Measurements from ENCODE around the gene FAM3D. TPM values are rescaled to one million over a fixed set of nuclear protein-coding genes. Genes with fewer than 3 reads are reported as not detected.

The FAM3D gene
- polyA plus RNA-seq, 3 donors: 1.7 to 2.5 (median 1.9) TPM

DNA sequence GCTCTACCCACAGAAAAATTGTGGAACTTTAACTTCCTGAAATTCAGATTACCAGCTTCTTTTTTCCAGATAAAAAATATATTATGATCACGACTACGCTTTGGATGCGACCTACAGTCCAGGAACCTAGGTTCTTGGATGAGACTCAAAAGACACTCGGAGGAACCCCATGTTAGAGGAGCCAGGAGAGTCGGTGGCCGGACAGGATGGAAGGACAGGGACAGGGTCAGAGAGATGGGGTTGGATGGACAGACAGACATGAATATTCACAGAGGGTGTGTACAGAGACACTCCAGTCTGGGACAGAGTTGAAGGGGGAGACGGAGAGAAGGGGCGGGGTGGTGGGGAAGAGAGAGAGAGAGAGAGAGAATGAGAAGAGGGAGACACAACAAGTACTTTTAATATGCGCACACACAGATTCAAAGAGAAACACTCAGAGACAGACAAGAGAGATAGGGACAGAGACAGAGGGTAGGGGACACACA is 9.5 kb downstream of the FAM3D start:
- no peak for DNase-seq

DNA sequence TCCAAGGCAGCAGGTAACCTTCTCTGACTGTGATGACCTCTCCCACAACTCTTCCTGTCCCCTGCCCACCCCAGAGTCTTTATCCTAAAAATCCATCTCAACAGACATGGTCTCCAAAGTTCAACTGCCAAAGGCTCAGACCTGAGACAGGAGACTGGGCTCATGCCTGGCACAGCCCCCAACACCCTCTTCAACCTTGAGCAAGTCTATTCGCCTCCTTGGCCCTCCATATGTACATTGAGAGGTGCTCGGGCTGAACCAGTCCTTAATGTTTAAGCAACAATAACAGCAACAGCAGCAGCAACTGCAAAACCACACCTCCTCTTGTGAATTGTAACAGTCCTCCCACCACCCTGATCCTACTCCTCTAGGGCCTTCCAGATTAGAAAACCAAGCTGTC is 9.9 kb downstream of the FAM3D start:
- DNase-seq: no peak

GRCh38 chr3:58654466-58654865 is 12.1 kb downstream of the FAM3D start:
- no peak for DNase-seq

- no peak for DNase-seq
These were observed 13.9 kb downstream of the FAM3D start for GRCh38 chr3:58652624-58653023.

- DNase-seq: no peak
These were observed 15.3 kb downstream of the FAM3D start for GRCh38 chr3:58651276-58651675.

DNA sequence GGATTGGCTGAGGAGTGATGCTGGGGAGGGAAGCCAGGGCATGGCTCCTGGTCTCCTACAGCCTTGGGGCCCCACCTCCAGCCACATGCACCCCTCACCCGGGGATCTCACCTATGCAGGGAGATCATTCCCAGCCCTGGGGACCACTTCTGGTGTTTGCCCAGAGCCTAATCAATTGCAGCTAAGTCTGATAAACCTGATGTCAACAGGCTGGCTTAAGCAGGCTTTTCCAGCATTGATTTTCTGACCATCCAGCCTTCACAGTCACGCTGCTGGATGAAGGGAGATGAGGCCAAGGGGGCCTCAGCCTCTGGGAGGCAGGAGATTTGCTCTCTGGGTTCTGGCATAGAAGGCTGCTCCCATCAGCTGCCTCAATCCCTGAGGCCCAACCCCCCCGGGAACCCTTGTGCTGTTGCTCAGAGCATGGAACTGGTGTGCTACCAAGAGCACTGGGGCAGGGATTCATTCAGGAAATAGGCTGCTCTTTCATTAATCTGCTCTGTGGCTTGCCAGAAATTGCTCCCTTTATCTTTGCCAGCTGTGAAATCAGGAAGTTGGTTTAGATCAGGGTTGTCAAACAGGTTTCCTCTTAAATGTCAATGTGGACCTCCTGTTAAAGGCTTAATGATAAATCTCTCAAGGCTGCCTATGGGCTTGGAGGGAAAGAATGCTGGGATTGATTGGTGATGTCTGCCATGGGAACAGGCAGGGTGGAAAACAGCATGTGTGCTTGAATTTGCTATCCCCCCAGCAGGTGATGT is 19.0 kb downstream of the FAM3D start:
- DNase-seq: no peak

DNA sequence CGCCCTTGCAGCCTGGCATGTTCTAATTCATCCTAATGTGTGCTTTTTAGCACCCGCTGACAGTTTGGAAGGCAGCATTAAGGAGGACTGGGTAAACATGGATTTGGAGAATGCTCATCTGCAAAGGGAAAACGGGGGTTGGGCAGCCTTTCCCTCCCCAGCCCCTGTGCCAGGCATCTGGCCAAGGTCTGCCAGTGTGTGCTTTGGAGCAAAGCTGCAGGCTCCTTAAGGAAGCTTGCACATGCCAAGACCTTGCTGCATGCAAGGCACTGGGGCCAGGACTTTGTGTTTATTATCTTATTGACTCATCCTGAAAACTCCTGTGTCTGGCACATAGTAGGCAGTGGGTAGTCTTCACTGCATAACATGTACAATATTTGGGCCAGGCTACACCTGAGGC is 20.1 kb downstream of the FAM3D start:
- no peak for DNase-seq

DNA sequence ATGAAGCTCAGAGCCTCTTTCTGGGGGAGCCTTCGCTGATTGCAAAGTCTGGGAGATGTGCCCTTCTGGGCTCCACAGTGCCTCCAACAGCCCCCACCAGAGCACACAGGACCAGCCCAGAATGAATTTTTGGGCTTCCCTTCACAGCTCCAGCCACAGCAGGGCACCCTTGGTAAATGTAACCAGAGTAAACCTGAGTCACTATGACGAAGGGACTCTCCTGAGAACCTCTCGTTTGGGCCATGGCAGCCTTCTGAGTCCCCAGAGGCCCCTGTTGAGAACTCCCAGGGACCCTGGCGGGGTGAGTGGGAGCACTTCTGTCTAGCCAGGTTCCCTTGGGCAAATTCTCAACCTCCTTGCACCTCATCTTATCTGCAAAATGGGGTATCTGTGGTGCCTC is 20.8 kb downstream of the FAM3D start:
- no peak for DNase-seq

DNA sequence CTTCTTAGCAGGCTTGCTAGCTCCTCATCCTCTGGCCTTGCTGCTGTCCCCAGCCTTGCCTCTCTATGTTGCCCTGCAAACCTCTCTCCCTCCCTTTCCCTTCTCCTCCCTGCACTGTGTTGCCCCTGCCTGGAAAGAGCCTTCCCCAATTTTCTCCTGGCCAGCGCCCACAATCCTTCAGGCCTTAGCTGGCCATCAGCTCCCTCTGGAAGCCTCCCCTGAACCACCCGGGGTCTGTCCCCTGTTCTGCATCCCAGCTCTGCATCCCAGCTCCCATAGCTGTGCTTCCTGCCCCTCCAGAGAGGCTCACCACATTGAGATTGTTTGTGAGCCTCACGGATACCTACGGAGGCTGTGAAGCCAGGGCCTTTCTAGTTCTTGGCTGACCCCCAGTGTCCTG is 23.7 kb downstream of the FAM3D start:
- DNase-seq: no peak

- peak; percentile 71 for DNase-seq
These were observed 25.7 kb downstream of the FAM3D start for GRCh38 chr3:58640700-58641372.

- DNase-seq: no peak
These were observed 26.7 kb downstream of the FAM3D start for GRCh38 chr3:58639842-58640241.

DNA sequence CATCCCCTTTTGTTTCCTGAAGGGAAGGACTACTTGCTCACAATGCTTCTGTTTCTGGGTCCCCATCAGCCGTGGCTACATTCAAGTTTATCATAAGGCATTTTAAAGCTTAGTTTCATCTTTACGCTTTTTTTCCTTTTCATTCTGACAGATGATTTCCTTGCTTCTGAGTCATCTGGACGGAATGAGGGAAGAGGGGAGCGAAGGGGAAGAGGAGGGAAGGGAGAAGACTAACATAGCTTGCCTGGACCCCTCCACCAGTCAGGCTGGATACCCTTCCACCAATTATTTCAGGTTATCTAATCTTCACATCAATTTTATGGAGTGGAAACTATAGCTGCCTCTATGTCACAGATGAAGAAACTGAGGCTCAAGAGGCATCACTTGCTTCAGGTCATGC is 27.6 kb downstream of the FAM3D start:
- no peak for DNase-seq

GRCh38 chr3:58638591-58638990 is 28.0 kb downstream of the FAM3D start:
- no peak for DNase-seq

GRCh38 chr3:58637509-58637908 is 29.1 kb downstream of the FAM3D start:
- DNase-seq: no peak

DNA sequence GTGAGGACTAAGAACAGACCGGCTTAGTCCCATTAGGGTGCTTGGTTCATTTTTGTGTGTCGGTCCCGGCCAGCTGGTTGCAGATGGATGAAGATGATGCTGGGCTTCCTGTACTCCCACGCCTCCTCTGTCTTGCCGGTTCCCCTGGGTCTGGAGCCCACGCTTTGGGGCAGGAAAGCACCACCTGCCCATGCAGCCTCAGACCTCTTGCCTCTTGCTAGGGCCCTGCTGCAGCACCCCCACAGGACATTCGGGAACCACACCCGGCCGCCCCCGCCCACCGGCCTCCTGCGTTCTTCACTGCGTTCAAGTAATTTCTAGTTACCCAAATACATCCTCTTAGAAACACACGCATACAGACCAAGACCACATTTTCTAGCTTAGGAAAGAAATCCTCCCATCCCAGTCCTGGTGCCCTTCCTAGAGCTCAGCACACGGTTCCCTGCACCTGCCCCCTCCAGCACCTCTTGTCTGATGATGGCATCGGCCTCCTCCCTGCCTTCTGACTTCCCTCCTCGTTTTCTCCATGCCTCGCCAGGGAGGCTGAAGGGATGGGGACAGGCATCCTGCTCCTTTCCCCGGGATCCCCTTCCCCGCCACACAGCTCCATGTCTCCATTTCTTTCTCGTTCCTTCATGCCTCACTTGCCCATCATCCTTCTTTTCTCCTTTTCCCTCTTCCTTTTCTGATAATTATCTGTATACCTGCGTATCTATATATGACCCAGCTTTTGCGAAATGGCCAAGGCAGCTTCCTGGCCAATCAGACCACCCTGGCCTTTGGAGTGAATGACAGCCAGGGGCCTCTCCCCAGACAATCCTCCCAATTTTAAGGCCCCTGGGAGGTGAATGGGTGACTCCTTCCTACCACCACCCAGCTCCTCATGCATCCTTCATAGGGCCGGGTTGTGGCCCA is 30.9 kb downstream of the FAM3D start:
- DNase-seq: no peak

DNA sequence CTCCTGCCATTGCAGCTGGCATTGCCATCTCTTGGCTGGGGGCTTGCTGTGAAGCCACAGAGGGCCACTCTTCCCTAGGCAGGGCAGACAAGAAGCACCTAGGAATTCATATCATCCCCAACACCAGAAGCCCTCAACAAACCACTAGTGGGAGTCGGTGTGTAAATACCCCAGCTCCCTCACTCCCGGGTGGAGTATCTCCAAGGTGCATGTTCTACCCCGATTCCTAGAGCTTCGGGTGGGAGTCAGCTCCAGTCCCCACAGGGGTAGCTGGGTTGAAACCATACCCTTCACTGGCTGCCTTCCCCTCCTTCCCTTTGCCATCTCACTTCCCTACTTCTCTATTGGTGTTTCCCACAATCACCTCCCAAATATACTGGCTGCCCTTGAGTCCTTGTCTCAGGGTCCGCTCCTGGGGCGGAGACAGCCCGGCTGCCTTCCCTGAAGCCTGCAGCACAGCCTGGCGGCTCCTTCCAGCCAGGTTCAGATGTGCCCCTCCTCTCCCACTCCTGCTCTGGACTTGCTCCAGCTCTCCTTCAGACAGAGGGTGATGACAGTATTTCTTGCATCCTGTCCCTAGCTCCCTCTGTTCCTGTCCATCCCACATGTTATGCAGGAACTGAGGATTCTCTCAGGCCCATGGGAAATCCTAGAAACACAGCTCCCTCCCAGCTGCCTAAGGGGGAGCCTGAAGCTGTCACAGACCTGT is 33.3 kb downstream of the FAM3D start:
- DNase-seq: no peak

DNA sequence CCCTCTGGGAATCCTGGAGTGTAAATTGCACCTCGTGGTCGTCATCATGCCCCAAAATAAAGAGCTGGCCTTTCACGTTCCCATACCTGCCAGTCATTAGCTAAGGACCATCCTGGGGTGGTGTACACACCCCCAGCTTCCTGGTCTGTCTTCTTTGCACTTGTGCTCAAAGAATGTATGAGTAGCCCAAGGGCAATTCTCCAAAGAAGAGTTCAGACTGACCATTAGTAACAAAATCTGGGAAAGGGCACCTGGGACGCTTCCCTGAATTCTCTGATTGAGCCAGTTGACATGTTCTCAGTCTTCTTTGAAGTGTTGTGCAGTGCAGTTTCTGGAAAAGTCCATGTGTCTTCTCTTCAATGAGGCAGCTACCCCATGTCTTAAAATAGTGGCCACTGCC is 34.8 kb downstream of the FAM3D start:
- no peak for DNase-seq

DNA sequence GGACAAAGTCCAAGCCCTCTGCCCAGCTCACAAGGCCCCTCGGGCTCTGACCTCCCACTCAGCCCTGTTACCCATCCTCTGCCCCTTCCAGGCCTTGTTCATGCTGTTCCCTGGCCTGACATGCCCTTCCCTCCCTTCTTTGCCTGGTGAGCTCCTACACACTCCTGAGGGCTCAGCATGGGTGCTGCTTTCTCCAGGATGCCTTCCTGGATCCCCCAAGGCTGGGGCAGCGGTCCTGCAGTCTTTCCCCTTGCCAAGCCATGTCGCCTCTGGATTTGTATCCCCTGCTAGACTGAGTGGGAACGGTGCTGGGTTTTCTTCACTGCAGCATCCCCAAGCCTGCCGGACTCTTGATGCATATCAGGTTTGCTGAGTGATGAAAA is 35.9 kb downstream of the FAM3D start:
- DNase-seq: no peak

DNA sequence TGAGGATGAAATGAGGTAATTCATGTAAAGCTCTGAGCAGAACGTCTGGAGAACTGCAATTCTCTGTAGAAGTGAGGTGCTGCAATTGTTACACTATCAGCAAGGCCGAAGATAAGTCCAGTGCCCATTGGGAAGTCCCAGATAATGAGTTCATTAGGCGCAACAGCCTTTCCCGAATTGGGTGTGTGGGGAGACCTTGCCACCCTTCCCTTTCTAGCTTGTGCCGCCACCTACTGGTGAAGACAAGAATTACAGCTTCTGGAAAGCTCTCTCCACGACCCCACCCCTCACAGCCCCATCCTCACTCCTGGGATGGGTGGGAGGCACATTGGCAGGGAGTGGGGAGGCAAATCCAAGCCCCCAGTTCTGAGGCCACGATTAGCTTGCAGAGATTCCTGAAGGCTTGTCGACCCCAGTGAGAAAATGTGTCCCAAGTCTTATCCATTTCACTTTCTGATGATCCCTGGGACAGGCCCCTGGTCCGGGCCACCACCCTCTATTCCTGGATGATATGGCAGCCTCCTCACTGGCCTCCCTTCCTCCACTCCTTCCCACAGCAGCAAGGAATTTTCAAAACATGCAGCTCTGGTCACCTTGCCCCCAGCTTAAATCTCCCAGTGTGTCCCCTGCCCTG is 36.4 kb downstream of the FAM3D start:
- no peak for DNase-seq

GRCh38 chr3:58629629-58630028 is 36.9 kb downstream of the FAM3D start:
- no peak for DNase-seq

DNA sequence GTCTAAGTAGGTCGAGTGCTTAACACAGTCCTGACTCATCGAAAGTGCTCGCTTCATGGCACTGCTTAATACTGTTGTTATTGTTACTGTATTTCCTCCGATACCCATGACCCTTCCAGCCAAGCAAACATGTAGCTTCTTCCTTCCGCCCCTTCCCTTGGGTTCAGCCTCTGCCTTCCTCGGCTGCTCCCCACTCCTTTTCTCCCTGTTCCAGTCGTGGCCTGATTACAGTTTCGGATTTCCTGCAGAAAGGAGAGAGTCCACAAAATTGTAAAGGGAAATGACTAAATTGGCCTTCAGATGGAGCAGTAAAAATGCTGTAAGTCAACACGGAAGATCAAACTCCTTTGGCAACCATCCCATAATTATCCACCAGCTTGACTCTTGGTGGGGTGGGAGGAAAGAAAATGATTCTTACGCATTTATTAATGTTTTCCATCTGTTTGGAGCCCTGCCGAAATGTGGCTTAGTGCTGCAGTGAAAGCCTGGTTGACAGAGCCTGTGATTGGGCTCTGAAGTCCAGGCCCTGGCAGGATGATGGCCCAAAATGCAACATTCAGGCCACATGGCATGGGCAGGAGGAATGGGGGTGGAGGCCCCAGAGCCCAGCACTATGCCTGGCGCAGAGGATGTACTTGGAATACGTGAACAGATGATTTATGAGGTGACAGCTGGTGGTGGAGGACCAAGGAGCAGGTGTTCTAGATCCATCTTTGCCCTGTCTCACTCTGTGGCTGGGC is 37.6 kb downstream of the FAM3D start:
- peak; percentile 79 for DNase-seq

All from renal pelvis (tissue), 4 donors.